GM19238 (cell line): ENCODE data around the gene KRTAP9-8.
"Not testable (repeated sequence)": the region's sequence is repeated elsewhere in the genome, so short reads cannot be mapped to it uniquely, and the experiment has no call there.

Source experiments
- DNase-seq: peaks from one replicate; pipeline ENCODE4 v3.0.0; 2011; ENCODE audit warnings: low spot score; ENCODE audit not compliant: insufficient read length

The KRTAP9-8 gene

GRCh38 chr17:41237949-41238437, at the start of gene KRTAP9-8:
Gene KRTAP9-8, plus strand, starts transcription at chr17:41237999. Its CDS starts 53 bp downstream, at chr17:41238052.
- not testable (repeated sequence) for DNase-seq

GRCh38 chr17:41189837-41190318, 47.9 kb upstream of the KRTAP9-8 start, which contains the start of gene KRTAP9-1:
Gene KRTAP9-1, plus strand, starts transcription at chr17:41189887. Its CDS starts 0 bp downstream, at chr17:41189887.
- DNase-seq: not testable (repeated sequence)

GRCh38 chr17:41190328-41190727, 47.5 kb upstream of the KRTAP9-8 start:
- DNase-seq: no peak

- no peak for DNase-seq
Measured at GRCh38 chr17:41196068-41196467, 41.7 kb upstream of the KRTAP9-8 start.

GRCh38 chr17:41199421-41200078, 38.2 kb upstream of the KRTAP9-8 start:
- DNase-seq: no peak

GRCh38 chr17:41211845-41212466, 25.8 kb upstream of the KRTAP9-8 start:
- DNase-seq: no peak

GRCh38 chr17:41212524-41213169, 25.2 kb upstream of the KRTAP9-8 start:
- DNase-seq: no peak

- no peak for DNase-seq
Measured at GRCh38 chr17:41215681-41216080, 22.1 kb upstream of the KRTAP9-8 start.

- DNase-seq: no peak
Measured at GRCh38 chr17:41223821-41224220, 14.0 kb upstream of the KRTAP9-8 start.

- DNase-seq: no peak
Measured at GRCh38 chr17:41226051-41226450, 11.7 kb upstream of the KRTAP9-8 start.

GRCh38 chr17:41226598-41227095, 11.2 kb upstream of the KRTAP9-8 start, which contains the start of gene KRTAP9-2:
Gene KRTAP9-2, plus strand, starts transcription at chr17:41226648. Its CDS starts 7 bp downstream, at chr17:41226655.
- DNase-seq: not testable (repeated sequence)

- DNase-seq: no peak
Measured at GRCh38 chr17:41230094-41230493, 7.7 kb upstream of the KRTAP9-8 start.

GRCh38 chr17:41231731-41232130, 6.1 kb upstream of the KRTAP9-8 start:
- DNase-seq: no peak

- DNase-seq: not testable (repeated sequence)
Measured at GRCh38 chr17:41232399-41233105, 5.2 kb upstream of the KRTAP9-8 start, which contains the start of gene KRTAP9-3. Gene KRTAP9-3, plus strand, starts transcription at chr17:41232449. Its CDS starts 53 bp downstream, at chr17:41232502.

- not testable (repeated sequence) for DNase-seq
Measured at GRCh38 chr17:41237116-41237515, 683 bp upstream of the KRTAP9-8 start.

- DNase-seq: not testable (repeated sequence)
Measured at GRCh38 chr17:41246995-41247787, 9.4 kb downstream of the KRTAP9-8 start.

GRCh38 chr17:41249637-41250240, 11.9 kb downstream of the KRTAP9-8 start, which contains the start of gene KRTAP9-4:
Gene KRTAP9-4, plus strand, starts transcription at chr17:41249687. Its CDS starts 34 bp downstream, at chr17:41249721.
- DNase-seq: not testable (repeated sequence)

- DNase-seq: no peak
Measured at GRCh38 chr17:41251261-41251660, 13.5 kb downstream of the KRTAP9-8 start.

- DNase-seq: no peak
Measured at GRCh38 chr17:41254861-41255260, 17.1 kb downstream of the KRTAP9-8 start.
